ENCODE data around the gene NFATC2. TPM values are rescaled to one million over a fixed set of nuclear protein-coding genes. Genes with fewer than 3 reads are reported as not detected.

NFATC2 gene
- total RNA-seq, 1 experiment from 2014 or later = 6.3 TPM

- intact Hi-C loops (cut with micrococcal nuclease; ENCODE audit: unreplicated experiment) = no loop called here
- Histone ChIP-seq H3K9me3 (ENCODE audit: insufficient read depth, low read depth) (0 out of 2 replicates have a peak, but pooled peaks cover 10% of the 10 kb centered on the region), H3K4me2 (no peak overlapping the region), H3K79me2 (ENCODE audit: low read depth) (no peaks in the 10 kb centered on the region), H3K4me1 (replicated peaks; ENCODE audit: insufficient read depth) (peaks cover 19% of the 10 kb centered on the region), H3K36me3 (ENCODE audit: low read depth) (no peaks in the 10 kb centered on the region), H3F3A (ENCODE audit: insufficient read depth, low read depth) (peaks cover 25% of the 10 kb centered on the region; the same call in 1 of the 2 replicates), H3K27ac (no peak overlapping the region), H3K27me3 (ENCODE audit: insufficient read depth, low read depth) (no peaks in the 10 kb centered on the region), H3K9me2 (ENCODE audit: insufficient read depth) (no peaks in the 10 kb centered on the region), H3K4me3 (no peak overlapping the region), H2AFZ (no peak overlapping the region), H4K20me1 (ENCODE audit: insufficient read depth) (no peaks in the 10 kb centered on the region)
- ChIA-PET POLR2A (ENCODE audit: unreplicated experiment) (no interaction called here), CTCF (no interaction called here)
- BruUV-seq (replicated peaks) = no TSS peak
- TF ChIP-seq EZH2 (IDR thresholded peaks at IDR 0.05; ENCODE audit: low read depth) = no peak
- no peak for TF ChIP-seq CTCF (conservative IDR thresholded peaks at IDR 0.05)
- DNase-seq = no peak
Observed at GRCh38 chr20:51342510-51343236, 199.8 kb downstream of the NFATC2 start.

- H3K27ac ChIP-seq = no peak overlapping the region
- H3F3A ChIP-seq (ENCODE audit: insufficient read depth, low read depth) = peaks cover 17% of the 10 kb centered on the region; the same call in 1 of the 2 replicates
- no peak overlapping the region for H3K4me3 ChIP-seq
- TF ChIP-seq CTCF (conservative IDR thresholded peaks at IDR 0.05) = no peak
- POLR2A ChIA-PET (ENCODE audit: unreplicated experiment) = no interaction called here
- H2AFZ ChIP-seq = no peak overlapping the region
- intact Hi-C loops (cut with micrococcal nuclease; ENCODE audit: unreplicated experiment) = no loop called here
- no peak for DNase-seq
- no peaks in the 10 kb centered on the region for H3K36me3 ChIP-seq (ENCODE audit: low read depth)
- peaks cover 18% of the 10 kb centered on the region for H3K4me1 ChIP-seq (replicated peaks; ENCODE audit: insufficient read depth)
- CTCF ChIA-PET = interaction anchor here (0.5 kb wide), 1 partner anchor 143 kb away, joined by 3 read pairs; no protein-coding TSS in a partner anchor
- H3K4me2 ChIP-seq = no peak overlapping the region
- H3K9me2 ChIP-seq (ENCODE audit: insufficient read depth) = no peaks in the 10 kb centered on the region
- H3K27me3 ChIP-seq (ENCODE audit: insufficient read depth, low read depth) = no peaks in the 10 kb centered on the region
- 0 out of 2 replicates have a peak, but pooled peaks cover 10% of the 10 kb centered on the region for H3K9me3 ChIP-seq (ENCODE audit: insufficient read depth, low read depth)
- BruUV-seq (replicated peaks) = no TSS peak
- H3K79me2 ChIP-seq (ENCODE audit: low read depth) = no peaks in the 10 kb centered on the region
- no peaks in the 10 kb centered on the region for H4K20me1 ChIP-seq (ENCODE audit: insufficient read depth)
Observed at GRCh38 chr20:51341581-51341980, 200.9 kb downstream of the NFATC2 start.

- Histone ChIP-seq H3K79me2 (ENCODE audit: low read depth) (no peaks in the 10 kb centered on the region), H4K20me1 (ENCODE audit: insufficient read depth) (no peaks in the 10 kb centered on the region), H3F3A (ENCODE audit: insufficient read depth, low read depth) (peaks cover 11% of the 10 kb centered on the region; the same call in 1 of the 2 replicates), H3K36me3 (ENCODE audit: low read depth) (no peaks in the 10 kb centered on the region), H2AFZ (no peak overlapping the region), H3K4me1 (replicated peaks; ENCODE audit: insufficient read depth) (peaks cover 9% of the 10 kb centered on the region), H3K27ac (no peak overlapping the region), H3K27me3 (ENCODE audit: insufficient read depth, low read depth) (no peaks in the 10 kb centered on the region), H3K9me3 (ENCODE audit: insufficient read depth, low read depth) (0 out of 2 replicates have a peak, but pooled peaks cover 10% of the 10 kb centered on the region), H3K4me2 (no peak overlapping the region), H3K9me2 (ENCODE audit: insufficient read depth) (no peaks in the 10 kb centered on the region), H3K4me3 (no peak overlapping the region)
- ChIA-PET CTCF (no interaction called here), POLR2A (ENCODE audit: unreplicated experiment) (no interaction called here)
- BruUV-seq (replicated peaks) = no TSS peak
- no peak for DNase-seq
- intact Hi-C loops (cut with micrococcal nuclease; ENCODE audit: unreplicated experiment) = no loop called here
- no peak for TF ChIP-seq CTCF (conservative IDR thresholded peaks at IDR 0.05)
- no peak for TF ChIP-seq EZH2 (IDR thresholded peaks at IDR 0.05; ENCODE audit: low read depth)
Observed at GRCh38 chr20:51340451-51340840, 202.1 kb downstream of the NFATC2 start.

All from PC-9 (cell line).